HepG2 (cell line): ENCODE results near the gene MEX3A. TPM values are rescaled to one million over a fixed set of nuclear protein-coding genes. Genes with fewer than 3 reads are reported as not detected.

Source experiments
- ATF4 ChIP-seq, 2 experiments: fragments of 450-650 bp in 1 of 2; sonication (generic) in 1 of 2; formaldehyde crosslinking; IDR thresholded peaks; 2 replicates each; pipeline versions ENCODE4 v1.5.0 to v1.8.0; 2020 to 2022; ENCODE audit warnings: mild to moderate bottlenecking in 1 of 2, missing genetic modification reagents in 1 of 2
- CENPT ChIP-seq: sonication (generic); formaldehyde crosslinking; IDR thresholded peaks from 2 replicates; pipeline ENCODE4 v1.8.0; 2022; ENCODE audit warnings: low read depth, mild to moderate bottlenecking, moderate library complexity, missing genetic modification reagents
- FOSL2 ChIP-seq: sonication (generic); formaldehyde crosslinking; IDR thresholded peaks from 2 replicates; pipeline ENCODE4 v1.4.0; 2020; ENCODE audit warnings: missing genetic modification reagents
- HDAC1 ChIP-seq: sonication (generic); formaldehyde crosslinking; IDR thresholded peaks from 2 replicates; pipeline ENCODE4 v1.5.1; 2020; ENCODE audit warnings: mild to moderate bottlenecking, missing genetic modification reagents
- HMGXB4 ChIP-seq, 2 experiments: sonication (generic) in 1 of 2; formaldehyde crosslinking in 1 of 2; IDR thresholded peaks; 2 replicates each; pipeline versions ENCODE4 v1.4.0 to v1.6.1; 2018 to 2020; ENCODE audit warnings: missing genetic modification reagents in 2 of 2, borderline replicate concordance in 1 of 2, low read depth in 1 of 2, mild to moderate bottlenecking in 1 of 2, missing biosample characterization in 1 of 2
- MAFG ChIP-seq: sonication (generic); formaldehyde crosslinking; IDR thresholded peaks from 2 replicates; pipeline ENCODE4 v1.5.1; 2020; ENCODE audit warnings: mild to moderate bottlenecking, missing genetic modification reagents
- MAZ ChIP-seq, 2 experiments: sonication (generic) in 1 of 2; formaldehyde crosslinking in 1 of 2; IDR thresholded peaks; 2 replicates each; pipeline versions ENCODE4 v1.5.0 to v1.6.1; 2012 to 2020; ENCODE audit warnings: low read depth in 2 of 2, mild to moderate bottlenecking in 2 of 2, borderline replicate concordance in 1 of 2, improper control_type of control experiment in 1 of 2, low read length in 1 of 2, missing genetic modification reagents in 1 of 2, moderate library complexity in 1 of 2
- PLRG1 ChIP-seq: fragments of 450-650 bp; conservative IDR thresholded peaks from 2 replicates; pipeline ENCODE4 v1.6.1; 2016
- RERE ChIP-seq: IDR thresholded peaks from 2 replicates; pipeline ENCODE4 v1.6.1; 2016; ENCODE audit warnings: low read depth, missing genetic modification reagents, missing compliant biosample characterization
- SRSF1 ChIP-seq: fragments of 200-400 bp; formaldehyde crosslinking; optimal IDR thresholded peaks from 2 replicates; pipeline ENCODE3; 2017; ENCODE audit warnings: mild to moderate bottlenecking, low read depth, low read length, moderate library complexity
- TFDP2 ChIP-seq: sonication (generic); formaldehyde crosslinking; IDR thresholded peaks from 2 replicates; pipeline ENCODE4 v1.4.0; 2020; ENCODE audit warnings: missing genetic modification reagents
- ZBTB21 ChIP-seq: sonication (generic); formaldehyde crosslinking; IDR thresholded peaks from 2 replicates; pipeline ENCODE4 v1.4.0; 2020; ENCODE audit warnings: missing genetic modification reagents
- ZFP41 ChIP-seq: sonication (generic); formaldehyde crosslinking; IDR thresholded peaks from 2 replicates; pipeline ENCODE4 v1.4.0; 2020; ENCODE audit warnings: mild to moderate bottlenecking, missing genetic modification reagents, borderline replicate concordance
- ZMAT5 ChIP-seq: sonication (generic); formaldehyde crosslinking; IDR thresholded peaks from 2 replicates; pipeline ENCODE4 v1.5.0; 2020; ENCODE audit warnings: mild to moderate bottlenecking, low read depth, missing genetic modification reagents, borderline replicate concordance
- ZNF451 ChIP-seq: sonication (generic); formaldehyde crosslinking; IDR thresholded peaks from 2 replicates; pipeline ENCODE4 v1.5.0; 2020; ENCODE audit warnings: mild to moderate bottlenecking, missing genetic modification reagents
- ZNF550 ChIP-seq: sonication (generic); formaldehyde crosslinking; IDR thresholded peaks from 2 replicates; pipeline ENCODE4 v1.4.0; 2020; ENCODE audit warnings: mild to moderate bottlenecking, missing genetic modification reagents, borderline replicate concordance
- ZNF772 ChIP-seq: sonication (generic); formaldehyde crosslinking; IDR thresholded peaks from 2 replicates; pipeline ENCODE4 v1.5.0; 2020; ENCODE audit warnings: mild to moderate bottlenecking, missing genetic modification reagents
- ZNF891 ChIP-seq: sonication (generic); formaldehyde crosslinking; IDR thresholded peaks from 2 replicates; pipeline ENCODE4 v1.5.0; 2020; ENCODE audit warnings: mild to moderate bottlenecking, missing genetic modification reagents
- polyA plus RNA-seq, 8 experiments: library from polyadenylated mRNA; depleted of rRNA in 3 of 8; stranded (reverse) in 7 of 8; unstranded in 1 of 8; fragments of >200 nt; fragmentation: Illumina TruSeq in 4 of 8; extraction: Trizol in 4 of 8; gene quantifications; 2 replicates each; pipeline versions ENCODE4 v1.2.1 to v1.2.3, GENCODE V29; 2011 to 2016; ENCODE audit warnings: low read depth in 4 of 8, missing spikeins in 1 of 8, mixed read lengths in 1 of 8; ENCODE audit not compliant: insufficient read depth in 1 of 8
- total RNA-seq, 5 experiments: library from RNA; depleted of rRNA; stranded (reverse); fragments of >200 nt; fragmentation: Illumina TruSeq; extraction: Trizol; gene quantifications; 2 replicates each; pipeline ENCODE4 v1.2.3, GENCODE V29; 2016; ENCODE audit warnings: low read depth in 1 of 5

The MEX3A gene
- total and polyA plus RNA-seq, 2 of the 13 experiments (the other 11 are each of a cell fraction or from before 2014, with no cell fraction given): 7.6 to 9.1 TPM

DNA sequence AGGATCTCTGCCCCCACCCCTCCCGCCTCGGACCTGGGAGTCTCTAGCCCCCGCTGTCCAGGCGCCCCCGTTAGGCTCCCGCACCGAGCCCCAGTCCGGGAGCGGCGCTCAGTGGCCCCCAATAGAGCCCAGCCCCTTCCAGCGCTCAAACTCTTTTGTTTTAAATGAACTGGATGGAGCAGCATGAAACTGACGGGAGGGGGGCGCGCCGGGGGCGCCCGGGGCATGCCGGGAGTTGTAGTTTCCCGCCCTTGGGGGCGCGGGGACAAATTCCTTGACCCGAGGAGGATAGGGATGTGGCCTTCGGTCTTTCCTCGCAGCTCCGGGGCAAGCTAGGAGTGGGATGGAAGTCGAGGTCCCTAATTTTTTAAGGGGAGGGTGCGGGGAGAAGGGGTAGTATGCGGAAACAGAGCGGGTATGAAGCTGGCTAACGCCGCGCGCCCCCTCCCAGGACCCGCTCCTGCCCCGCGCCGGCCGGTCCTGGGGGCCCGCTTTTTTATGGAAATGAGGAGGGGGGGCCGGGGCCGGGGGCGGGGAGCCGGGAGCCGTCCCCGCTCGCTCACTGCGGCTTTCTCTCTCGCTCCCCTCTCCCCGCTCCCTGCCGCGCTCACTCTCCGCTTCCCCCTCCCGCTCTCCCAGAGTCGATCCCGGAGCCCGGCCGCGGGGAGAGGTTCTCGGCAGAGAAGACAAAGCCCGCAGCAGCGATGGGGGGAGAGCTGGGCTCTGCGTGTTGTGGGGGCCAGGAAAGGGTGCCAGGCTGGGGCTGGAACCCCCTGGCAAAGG is at the start of gene MEX3A (continued):
- TF ChIP-seq SRSF1 (peak; percentile 3), RERE (CRISPR knock-in tag) (no peak), ATF4 (CRISPR knock-in tag; IDR thresholded peaks at IDR 0.05) (0 out of 4 replicates have a peak, but pooled peaks of 1 of the 2 experiments have one; percentile 22), CENPT (CRISPR knock-in tag) (no peak), ZNF451 (CRISPR knock-in tag) (no peak), HMGXB4 (CRISPR knock-in tag; IDR thresholded peaks at IDR 0.05; ENCODE audit: borderline replicate concordance in 1 of 2, low read depth in 1 of 2) (peak in 1 of 2 experiments; percentile 44; a peak in 2 of 4 replicates), TFDP2 (CRISPR knock-in tag) (no peak; the same call in 1 of the 2 replicates), ZFP41 (CRISPR knock-in tag) (no peak), PLRG1 (no peak), MAFG (no peak), FOSL2 (CRISPR knock-in tag) (peak; percentile 21), MAZ (IDR thresholded peaks at IDR 0.05; ENCODE audit: borderline replicate concordance, low read depth, low read length) (peak; percentile 95), MAZ (CRISPR knock-in tag; IDR thresholded peaks at IDR 0.05; ENCODE audit: low read depth) (peak; percentile 47; the same call in 1 of the 2 replicates), ZNF550 (CRISPR knock-in tag) (no peak), ZNF772 (no peak), HDAC1 (CRISPR knock-in tag) (peak; percentile 37; the same call in 1 of the 2 replicates), ZBTB21 (no peak), ZNF891 (CRISPR knock-in tag) (no peak), ZMAT5 (CRISPR knock-in tag) (no peak)
